Right lobe of liver (tissue), 6 donors: ENCODE measurements around the gene B3GAT1. TPM values are rescaled to one million over a fixed set of nuclear protein-coding genes. Genes with fewer than 3 reads are reported as not detected.

Experiments used
- ATAC-seq, 4 donors: fragments of 200-7000 bp; cut with Tn5 transposase; one replicate each; pipeline ENCODE4 v1.9.1; 2020; ENCODE audit warnings: mild to moderate bottlenecking in 4 of 4, moderate library complexity in 4 of 4
- DNase-seq, 3 donors: peaks; one replicate each; pipeline ENCODE4 v3.0.0-alpha.2; 2020
- H3K27ac ChIP-seq, 3 donors: fragments of 200-600 bp; one replicate each; pipeline ENCODE4 v1.8.0; 2022
- H3K27me3 ChIP-seq, 2 donors: fragments of 200-600 bp; one replicate each; pipeline ENCODE4 v1.8.0; 2022
- H3K36me3 ChIP-seq, 4 donors: fragments of 200-600 bp; sonication (generic) in 1 of 4; one replicate each; pipeline versions ENCODE4 v1.5.1 to v1.8.0; 2017 to 2022; ENCODE audit warnings: control low read depth in 1 of 4
- H3K4me1 ChIP-seq, 4 donors: fragments of 200-600 bp; sonication (generic) in 1 of 4; one replicate each; pipeline versions ENCODE4 v1.5.1 to v1.8.0; 2017 to 2022; ENCODE audit warnings: control low read depth in 1 of 4
- H3K4me3 ChIP-seq, 3 donors: fragments of 200-600 bp; one replicate each; pipeline ENCODE4 v1.8.0; 2022
- H3K9me3 ChIP-seq, 4 donors: fragments of 200-600 bp; sonication (generic) in 1 of 4; one replicate each; pipeline versions ENCODE4 v1.5.1 to v1.8.0; 2017 to 2022; ENCODE audit warnings: control low read depth in 1 of 4
- POLR2A ChIP-seq: fragments of 450-650 bp; IDR thresholded peaks from one replicate; pipeline ENCODE4 v1.6.1; 2017; ENCODE audit warnings: antibody characterized with exemption, mild to moderate bottlenecking
- WGBS: methylation state at CpG from one replicate; pipeline ENCODE4 v1.1.6; 2018; ENCODE audit warnings: low coverage, low lambda C conversion rate; ENCODE audit not compliant: insufficient coverage; ENCODE audit errors: missing lambda C conversion rate; 5-methylcytosine and 5-hydroxymethylcytosine counted together
- intact Hi-C, 2 donors: fragments of 100-400 bp; cut with DNase I; formaldehyde crosslinking; loops; one replicate each; pipeline versions ENCODE4 v1.11.2 to v1.14.1; 2022
- total RNA-seq, 6 experiments: library from RNA; depleted of rRNA in 2 of 6; stranded (reverse); fragments of >200 nt in 2 of 6; fragmentation: NEBNext Ultra II Directional in 3 of 6; extraction: Animal tissue kit (Norgen Biotek cat#: 25700) in 3 of 6; gene quantifications; one replicate each; pipeline versions ENCODE4 v1.1.0 to v1.2.4, GENCODE V29; 2016 to 2023
- TF ChIP-seq, protein P1 (sequence below), 4 donors: fragments of 200-600 bp in 3 of 4; fragments of 450-650 bp in 1 of 4; IDR thresholded peaks; one replicate each; pipeline versions ENCODE4 v1.5.1 to v1.8.0; 2016 to 2022; ENCODE audit warnings: antibody characterized with exemption in 4 of 4, mild to moderate bottlenecking in 2 of 4
- donor health status: DM: no; HTN: yes; CAD: no.
- donor health status: DM: no; HTN: no; CAD: no.
- donor health status: DM: no; HTN: no; CAD: no.
- donor health status: DM: no; HTN: yes; CAD: no.
- donor health status: DM: no; HTN: yes; CAD: no.

B3GAT1 gene
- total RNA-seq, 6 experiments from 2014 or later = 0.76 to 8.8 (median 5.1) TPM

DNA sequence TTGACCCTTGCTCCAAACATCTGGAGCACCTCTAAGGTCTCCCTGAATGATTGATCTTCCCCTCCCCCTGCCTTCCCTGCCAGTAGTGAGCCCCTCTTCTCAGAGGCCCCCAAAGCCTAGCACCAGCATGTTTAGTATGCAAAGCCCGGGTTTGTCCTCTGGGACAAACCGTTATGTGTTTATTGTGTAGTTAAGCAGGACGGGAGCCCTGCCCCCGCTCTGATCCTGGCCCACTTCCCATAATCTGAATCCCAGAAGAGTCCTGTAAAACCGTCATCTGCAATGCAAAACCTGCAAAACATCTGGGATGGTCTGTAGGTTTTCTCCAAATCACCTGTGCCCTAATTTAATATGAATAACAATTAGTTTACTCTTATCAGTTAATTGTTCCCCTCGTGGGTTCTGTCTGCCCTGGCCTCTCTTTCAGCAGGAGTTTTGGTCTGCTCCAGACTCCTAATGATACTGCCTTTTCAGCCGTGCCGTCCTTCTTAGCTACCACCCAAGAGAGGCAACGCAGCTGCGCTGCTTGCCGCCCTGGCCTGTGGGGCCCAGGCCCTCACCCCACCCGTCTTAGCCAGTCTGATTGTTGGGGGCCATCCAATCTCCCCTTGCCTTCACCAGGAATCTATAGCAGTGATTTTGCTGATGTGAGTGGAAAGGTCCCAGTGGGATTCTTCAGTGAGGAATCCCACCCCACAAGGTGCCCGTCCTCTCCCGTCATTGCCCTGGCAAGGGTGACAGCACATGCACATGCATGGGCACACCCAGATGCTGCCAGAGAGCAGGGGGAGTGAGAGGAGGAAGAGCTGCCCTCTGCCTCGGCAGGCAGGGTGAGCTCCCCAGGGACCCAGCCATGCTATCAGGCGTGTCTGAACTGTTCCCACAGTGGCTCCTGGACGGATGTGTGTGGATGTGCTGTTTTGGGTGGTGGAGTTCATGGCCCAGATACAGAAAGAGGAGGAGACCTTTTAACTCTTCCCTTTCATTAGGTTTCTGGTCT is 3.0 kb upstream of the B3GAT1 start:
- H3K36me3 ChIP-seq = no peaks in the 10 kb centered on the region
- intact Hi-C loops = no loop called here
- H3K4me3 ChIP-seq = no peak overlapping the region
- H3K27ac ChIP-seq = no peak overlapping the region
- no peak for TF ChIP-seq POLR2A
- ATAC-seq (peak in 1 of 4 donors; percentile 13), DNase-seq (no peak)
- no peaks in the 10 kb centered on the region for H3K4me1 ChIP-seq
- no peaks in the 10 kb centered on the region for H3K27me3 ChIP-seq
- H3K9me3 ChIP-seq = no peaks in the 10 kb centered on the region
- WGBS = 48% methylated on average over 12 of the region's 17 CpGs

DNA sequence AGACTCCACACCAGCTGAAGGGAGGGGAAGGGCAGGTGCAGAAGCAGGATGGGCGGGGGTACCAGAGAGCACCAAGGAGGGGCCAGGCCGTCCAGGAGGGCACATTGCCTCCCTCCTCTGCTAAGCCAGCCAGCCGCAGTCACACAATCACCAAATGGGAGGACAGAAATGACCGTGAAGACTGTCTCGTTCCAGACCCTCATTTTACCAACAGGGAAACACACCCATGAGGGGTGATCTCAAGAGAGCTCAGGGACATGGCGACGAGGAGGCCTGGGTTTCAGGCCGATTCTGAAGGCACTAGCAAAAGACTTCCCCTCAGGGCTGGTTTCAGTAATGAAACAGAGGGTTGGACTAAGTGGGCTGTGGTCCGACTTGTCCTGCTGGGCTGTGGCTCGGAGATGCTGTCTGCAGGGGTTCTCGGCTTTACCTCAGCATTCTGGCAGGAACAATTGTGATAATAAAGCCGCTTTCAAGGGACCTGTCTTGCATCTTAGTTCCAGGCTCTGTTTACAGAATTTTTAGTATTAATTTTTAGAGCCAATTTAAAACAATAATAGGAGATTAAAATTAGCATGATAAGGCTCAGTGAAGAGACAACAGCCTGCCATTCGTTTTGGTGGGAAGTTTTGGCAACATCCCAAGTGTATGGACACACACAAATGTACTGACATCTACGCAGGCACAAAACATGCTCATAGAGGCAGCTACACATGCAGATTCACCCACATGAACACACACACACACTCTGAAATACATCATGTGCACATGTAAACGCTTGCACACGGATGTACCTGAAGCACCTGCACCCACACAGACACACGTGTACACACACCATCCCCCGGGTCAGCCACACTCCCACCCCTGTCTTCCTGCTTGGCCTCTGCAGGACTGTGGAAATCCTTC is 2.0 kb upstream of the B3GAT1 start:
- H3K27me3 ChIP-seq = no peaks in the 10 kb centered on the region
- intact Hi-C loops = no loop called here
- TF ChIP-seq POLR2A = no peak
- TF ChIP-seq, protein P1, sequence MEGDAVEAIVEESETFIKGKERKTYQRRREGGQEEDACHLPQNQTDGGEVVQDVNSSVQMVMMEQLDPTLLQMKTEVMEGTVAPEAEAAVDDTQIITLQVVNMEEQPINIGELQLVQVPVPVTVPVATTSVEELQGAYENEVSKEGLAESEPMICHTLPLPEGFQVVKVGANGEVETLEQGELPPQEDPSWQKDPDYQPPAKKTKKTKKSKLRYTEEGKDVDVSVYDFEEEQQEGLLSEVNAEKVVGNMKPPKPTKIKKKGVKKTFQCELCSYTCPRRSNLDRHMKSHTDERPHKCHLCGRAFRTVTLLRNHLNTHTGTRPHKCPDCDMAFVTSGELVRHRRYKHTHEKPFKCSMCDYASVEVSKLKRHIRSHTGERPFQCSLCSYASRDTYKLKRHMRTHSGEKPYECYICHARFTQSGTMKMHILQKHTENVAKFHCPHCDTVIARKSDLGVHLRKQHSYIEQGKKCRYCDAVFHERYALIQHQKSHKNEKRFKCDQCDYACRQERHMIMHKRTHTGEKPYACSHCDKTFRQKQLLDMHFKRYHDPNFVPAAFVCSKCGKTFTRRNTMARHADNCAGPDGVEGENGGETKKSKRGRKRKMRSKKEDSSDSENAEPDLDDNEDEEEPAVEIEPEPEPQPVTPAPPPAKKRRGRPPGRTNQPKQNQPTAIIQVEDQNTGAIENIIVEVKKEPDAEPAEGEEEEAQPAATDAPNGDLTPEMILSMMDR (IDR thresholded peaks at IDR 0.05) = no peak
- ATAC-seq = no peak
- no peaks in the 10 kb centered on the region for H3K4me1 ChIP-seq
- H3K27ac ChIP-seq = no peak overlapping the region
- DNase-seq = no peak
- no peak overlapping the region for H3K4me3 ChIP-seq
- 52% methylated on average over 13 of the region's 18 CpGs for WGBS
- no peaks in the 10 kb centered on the region for H3K9me3 ChIP-seq
- no peaks in the 10 kb centered on the region for H3K36me3 ChIP-seq

GRCh38 chr11:134413043-134413825 is 1.2 kb upstream of the B3GAT1 start:
- ATAC-seq = peak in 1 of 4 donors; percentile 14
- Histone ChIP-seq H3K4me3 (peak overlapping the region in 2 of 3 donors; percentile 49 to 52), H3K4me1 (no peaks in the 10 kb centered on the region), H3K9me3 (no peaks in the 10 kb centered on the region), H3K27ac (no peak overlapping the region), H3K36me3 (no peaks in the 10 kb centered on the region), H3K27me3 (no peaks in the 10 kb centered on the region)
- WGBS = 21% methylated on average over 11 of the region's 22 CpGs
- DNase-seq = no peak
- TF ChIP-seq, protein P1 (IDR thresholded peaks at IDR 0.05) = no peak
- TF ChIP-seq POLR2A = no peak
- intact Hi-C loops = no loop called here

DNA sequence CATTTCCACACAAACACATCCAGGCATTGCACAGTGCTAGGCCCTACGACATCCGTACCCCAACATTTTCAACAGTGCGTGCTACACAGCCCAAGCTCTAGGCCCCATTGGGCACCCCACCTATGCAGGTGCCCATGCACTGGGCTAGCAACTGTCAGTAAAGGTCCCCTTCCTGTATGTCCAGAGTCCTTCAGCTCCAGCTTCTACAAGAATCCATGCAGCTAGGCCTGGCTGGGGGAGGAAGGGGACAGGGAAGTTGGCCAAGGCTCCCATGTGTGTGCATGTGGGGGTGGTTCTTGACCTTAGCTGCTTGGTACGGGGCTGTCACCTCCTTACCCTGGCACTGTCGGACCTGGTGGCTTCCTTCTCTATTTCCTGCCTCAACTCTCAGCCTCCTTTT is 1.3 kb downstream of the B3GAT1 start:
- no peak for ATAC-seq
- Histone ChIP-seq H3K4me3 (no peak overlapping the region), H3K27ac (no peak overlapping the region), H3K4me1 (peaks cover 0 to 6% (median 2%) of the 10 kb centered on the region in 4 donors), H3K36me3 (no peaks in the 10 kb centered on the region), H3K9me3 (no peaks in the 10 kb centered on the region), H3K27me3 (no peaks in the 10 kb centered on the region)
- whole genome bisulfite sequencing = 70% methylated on average over 5 of the region's 5 CpGs
- no peak for TF ChIP-seq POLR2A
- TF ChIP-seq, protein P1 (IDR thresholded peaks at IDR 0.05) = no peak
- DNase-seq = no peak
- intact Hi-C loops = no loop called here
